ENCODE data around the gene GRAMD1A. TPM values are rescaled to one million over a fixed set of nuclear protein-coding genes. Genes with fewer than 3 reads are reported as not detected.

GRAMD1A gene
- total RNA-seq, 4 donors from 2014 or later = 4.6 to 23.3 (median 8.8) TPM

GRCh38 chr19:35043906-35044305 is 43.8 kb downstream of the GRAMD1A start:
- WGBS, 2 donors = 63 to 89% methylated on average over 7 to 8 of the region's 14 CpGs
- Histone ChIP-seq H3K27me3 (peaks cover 0 to 51% (median 0%) of the 10 kb centered on the region in 4 donors), H3K27ac (no peak overlapping the region), H3K4me1 (peaks cover 20 to 33% (median 25%) of the 10 kb centered on the region in 3 donors), H3K36me3 (no peaks in the 10 kb centered on the region), H3K9me3 (no peaks in the 10 kb centered on the region), H3K4me3 (no peak overlapping the region)
- intact Hi-C loops (cut with DNase I) = no loop called here
- DNase-seq = no peak
- TF ChIP-seq POLR2A (IDR thresholded peaks at IDR 0.05) (no peak), CTCF (IDR thresholded peaks at IDR 0.05) (no peak)

GRCh38 chr19:35044317-35045117 is 44.4 kb downstream of the GRAMD1A start:
- TF ChIP-seq POLR2A (IDR thresholded peaks at IDR 0.05) = no peak
- TF ChIP-seq CTCF (IDR thresholded peaks at IDR 0.05) = peak; percentile 82 to 98 (median 92)
- H3K9me3 ChIP-seq = no peaks in the 10 kb centered on the region
- H3K4me3 ChIP-seq = no peak overlapping the region
- DNase-seq = no peak
- 54 to 55% methylated on average over 9 of the region's 9 CpGs for WGBS, 2 donors
- H3K36me3 ChIP-seq = no peaks in the 10 kb centered on the region
- no peak overlapping the region for H3K27ac ChIP-seq
- H3K27me3 ChIP-seq = peaks cover 0 to 45% (median 0%) of the 10 kb centered on the region in 4 donors
- intact Hi-C loops (cut with DNase I) = no loop called here
- peaks cover 18 to 27% (median 25%) of the 10 kb centered on the region in 3 donors for H3K4me1 ChIP-seq

GRCh38 chr19:35045667-35046300 is 45.7 kb downstream of the GRAMD1A start:
- Histone ChIP-seq H3K4me3 (no peak overlapping the region), H3K36me3 (no peaks in the 10 kb centered on the region), H3K4me1 (peaks cover 13 to 14% (median 13%) of the 10 kb centered on the region in 3 donors), H3K27ac (peak overlapping the region in 1 of 4 donors; percentile 28), H3K27me3 (peaks cover 0 to 32% (median 0%) of the 10 kb centered on the region in 4 donors), H3K9me3 (no peaks in the 10 kb centered on the region)
- no peak for DNase-seq
- TF ChIP-seq POLR2A (IDR thresholded peaks at IDR 0.05) (no peak), CTCF (IDR thresholded peaks at IDR 0.05) (peak in 3 of 6 experiments; percentile 10 to 47 (median 16))
- 45 to 62% methylated on average over 3 to 6 of the region's 10 CpGs for WGBS, 2 donors
- intact Hi-C loops (cut with DNase I) = no loop called here

GRCh38 chr19:35046461-35046860 is 46.3 kb downstream of the GRAMD1A start:
- H3K27ac ChIP-seq = no peak overlapping the region
- H3K36me3 ChIP-seq = no peaks in the 10 kb centered on the region
- intact Hi-C loops (cut with DNase I) = no loop called here
- no peaks in the 10 kb centered on the region for H3K9me3 ChIP-seq
- no peak for DNase-seq
- TF ChIP-seq CTCF (IDR thresholded peaks at IDR 0.05) = no peak
- no peak for TF ChIP-seq POLR2A (IDR thresholded peaks at IDR 0.05)
- H3K27me3 ChIP-seq = peaks cover 0 to 25% (median 0%) of the 10 kb centered on the region in 4 donors
- WGBS, 2 donors = 89 to 90% methylated on average over 3 to 4 of the region's 5 CpGs
- peaks cover 6 to 7% (median 6%) of the 10 kb centered on the region in 3 donors for H3K4me1 ChIP-seq
- no peak overlapping the region for H3K4me3 ChIP-seq

GRCh38 chr19:35048911-35049411 is 48.8 kb downstream of the GRAMD1A start:
- Histone ChIP-seq H3K27ac (no peak overlapping the region), H3K9me3 (no peaks in the 10 kb centered on the region), H3K36me3 (no peaks in the 10 kb centered on the region), H3K4me1 (no peaks in the 10 kb centered on the region), H3K27me3 (peaks cover 0 to 2% (median 0%) of the 10 kb centered on the region in 4 donors), H3K4me3 (no peak overlapping the region)
- intact Hi-C loops (cut with DNase I) = no loop called here
- 33 to 74% methylated on average over 4 to 5 of the region's 12 CpGs for WGBS, 2 donors
- no peak for DNase-seq
- no peak for TF ChIP-seq POLR2A (IDR thresholded peaks at IDR 0.05)
- no peak for TF ChIP-seq CTCF (IDR thresholded peaks at IDR 0.05)

Data from esophagus squamous epithelium (tissue), 5 donors.